H9 (cell line): Measurements from ENCODE around the gene ACBD6. TPM values are rescaled to one million over a fixed set of nuclear protein-coding genes. Genes with fewer than 3 reads are reported as not detected.

ENCODE experiments used
- DNase-seq: peaks from one replicate; pipeline ENCODE4 v3.0.0-alpha.2; 2017
- H2AFZ ChIP-seq: one replicate; pipeline ENCODE4 v1.6.1; 2013; ENCODE audit warnings: mild to moderate bottlenecking, low read length, control low read depth, moderate library complexity
- H2AK5ac ChIP-seq: 2 replicates; pipeline ENCODE4 v1.6.1; 2013; ENCODE audit warnings: low read length, control low read depth, mixed read lengths; ENCODE audit not compliant: insufficient read length
- H2BK120ac ChIP-seq: one replicate; pipeline ENCODE4 v1.6.1; 2013; ENCODE audit warnings: low read depth, mild to moderate bottlenecking, low read length, control low read depth, inconsistent platforms; ENCODE audit not compliant: poor library complexity, severe bottlenecking
- H2BK12ac ChIP-seq: 2 replicates; pipeline ENCODE4 v1.6.1; 2013; ENCODE audit warnings: low read length, control low read depth, mixed read lengths, low read depth; ENCODE audit not compliant: insufficient read length
- H2BK15ac ChIP-seq: 2 replicates; pipeline ENCODE4 v1.6.1; 2013; ENCODE audit warnings: low read depth, low read length, control low read depth
- H2BK20ac ChIP-seq: one replicate; pipeline ENCODE4 v1.6.1; 2013; ENCODE audit warnings: low read depth, mild to moderate bottlenecking, low read length, control low read depth, inconsistent platforms; ENCODE audit not compliant: poor library complexity, severe bottlenecking
- H2BK5ac ChIP-seq: 2 replicates; pipeline ENCODE4 v1.6.1; 2013; ENCODE audit warnings: low read length, control low read depth, mixed read lengths; ENCODE audit not compliant: insufficient read length
- H3K14ac ChIP-seq: 2 replicates; pipeline ENCODE4 v1.6.1; 2013; ENCODE audit warnings: low read length, control low read depth; ENCODE audit not compliant: insufficient read depth
- H3K18ac ChIP-seq: 2 replicates; pipeline ENCODE4 v1.6.1; 2013; ENCODE audit warnings: low read depth, mild to moderate bottlenecking, mixed read lengths, low read length, control low read depth; ENCODE audit not compliant: insufficient read length
- H3K23ac ChIP-seq: 2 replicates; pipeline ENCODE4 v1.6.1; 2013; ENCODE audit warnings: low read length, control low read depth, mixed read lengths, low read depth; ENCODE audit not compliant: insufficient read length
- H3K23me2 ChIP-seq: 2 replicates; pipeline ENCODE4 v1.6.1; 2013; ENCODE audit warnings: low read depth, mild to moderate bottlenecking, mixed read lengths, low read length, control low read depth; ENCODE audit not compliant: insufficient read length, poor library complexity, severe bottlenecking
- H3K27ac ChIP-seq: 2 replicates; pipeline ENCODE4 v1.5.1; 2013; ENCODE audit warnings: low read length, control low read depth, mixed read lengths, low read depth; ENCODE audit not compliant: insufficient read length
- H3K27me3 ChIP-seq: 2 replicates; pipeline ENCODE4 v1.6.1; 2013; ENCODE audit warnings: low read length, control low read depth, inconsistent platforms; ENCODE audit not compliant: insufficient read depth
- H3K4ac ChIP-seq: 2 replicates; pipeline ENCODE4 v1.6.1; 2013; ENCODE audit warnings: low read depth, mild to moderate bottlenecking, control low read depth, inconsistent platforms, low read length, moderate library complexity
- H3K4me1 ChIP-seq: 2 replicates; pipeline ENCODE4 v1.6.1; 2013; ENCODE audit warnings: low read length, control low read depth, inconsistent platforms; ENCODE audit not compliant: insufficient read depth
- H3K4me2 ChIP-seq: 2 replicates; pipeline ENCODE4 v1.6.1; 2013; ENCODE audit warnings: low read length, control low read depth, mixed read lengths; ENCODE audit not compliant: insufficient read length, insufficient read depth
- H3K56ac ChIP-seq: 2 replicates; pipeline ENCODE4 v1.6.1; 2013; ENCODE audit warnings: low read depth, mild to moderate bottlenecking, mixed read lengths, low read length, control low read depth; ENCODE audit not compliant: insufficient read length
- H3K79me1 ChIP-seq: 2 replicates; pipeline ENCODE4 v1.6.1; 2013; ENCODE audit warnings: low read depth, mild to moderate bottlenecking, moderate library complexity, low read length, control low read depth, inconsistent platforms; ENCODE audit not compliant: insufficient read depth, poor library complexity, severe bottlenecking
- H3K79me2 ChIP-seq: 2 replicates; pipeline ENCODE4 v1.6.1; 2013; ENCODE audit warnings: low read length, control low read depth, inconsistent platforms; ENCODE audit not compliant: insufficient read depth
- H3K9ac ChIP-seq: 2 replicates; pipeline ENCODE4 v1.6.1; 2013; ENCODE audit warnings: low read length, control low read depth, mixed read lengths; ENCODE audit not compliant: insufficient read length; ENCODE audit errors: extremely low read depth
- H3K9me3 ChIP-seq: one replicate; pipeline ENCODE4 v1.6.1; 2013; ENCODE audit warnings: low read depth, low read length, inconsistent platforms; ENCODE audit not compliant: control insufficient read depth
- H3T11ph ChIP-seq: one replicate; pipeline ENCODE4 v1.6.1; 2013; ENCODE audit warnings: mild to moderate bottlenecking, low read length, control low read depth, inconsistent platforms
- H4K20me1 ChIP-seq: one replicate; pipeline ENCODE4 v1.6.1; 2013; ENCODE audit not compliant: control insufficient read depth, insufficient read length, insufficient read depth
- H4K5ac ChIP-seq: 2 replicates; pipeline ENCODE4 v1.6.1; 2013; ENCODE audit warnings: low read depth, mild to moderate bottlenecking, mixed read lengths, low read length, control low read depth; ENCODE audit not compliant: insufficient read length
- H4K8ac ChIP-seq: replicated peaks from 2 replicates; pipeline ENCODE4 v1.6.1; 2013; ENCODE audit warnings: low read length, control low read depth, mixed read lengths, low read depth; ENCODE audit not compliant: insufficient read length
- H4K91ac ChIP-seq: 2 replicates; pipeline ENCODE4 v1.6.1; 2013; ENCODE audit warnings: low read depth, mild to moderate bottlenecking, moderate library complexity, mixed read lengths, low read length, control low read depth; ENCODE audit not compliant: insufficient read length
- H3K27ac Mint-ChIP-seq, 3 experiments: 2 replicates in 2 of 3; 3 replicates in 1 of 3; pipeline ENCODE4 v1.8.0; 2020 to 2021; ENCODE audit warnings: mixed read lengths in 3 of 3, mild to moderate bottlenecking in 1 of 3, moderate library complexity in 1 of 3
- H3K27me3 Mint-ChIP-seq: 2 replicates; pipeline ENCODE4 v1.8.0; 2021; ENCODE audit warnings: low read depth, mild to moderate bottlenecking, moderate library complexity, mixed read lengths
- H3K36me3 Mint-ChIP-seq, 3 experiments: 2 replicates in 2 of 3; 3 replicates in 1 of 3; pipeline ENCODE4 v1.8.0; 2020 to 2021; ENCODE audit warnings: low read depth in 3 of 3, mixed read lengths in 3 of 3; ENCODE audit not compliant: insufficient read depth in 1 of 3
- H3K4me1 Mint-ChIP-seq, 2 experiments: 2 replicates each; pipeline ENCODE4 v1.8.0; 2020; ENCODE audit warnings: mixed read lengths in 2 of 2
- H3K4me3 Mint-ChIP-seq, 2 experiments: 2 replicates in 1 of 2; 3 replicates in 1 of 2; pipeline ENCODE4 v1.8.0; 2020 to 2021; ENCODE audit warnings: mild to moderate bottlenecking in 2 of 2, mixed read lengths in 2 of 2, moderate library complexity in 1 of 2
- H3K9me3 Mint-ChIP-seq, 2 experiments: 2 replicates in 1 of 2; 3 replicates in 1 of 2; pipeline ENCODE4 v1.8.0; 2020; ENCODE audit warnings: mild to moderate bottlenecking in 2 of 2, mixed read lengths in 2 of 2, moderate library complexity in 1 of 2
- CTCF ChIP-seq: fragments of 200-600 bp; sonication (generic); conservative IDR thresholded peaks from 3 replicates; pipeline ENCODE4 v1.8.0; 2021; ENCODE audit warnings: antibody characterized with exemption, mild to moderate bottlenecking
- WGBS: extraction: QIAGEN DNeasy Blood & Tissue Kit; methylation state at CpG from one replicate; pipeline ENCODE4 v1.1.7; 2013; ENCODE audit warnings: missing lambda C conversion rate, low lambda C conversion rate, mixed read lengths; ENCODE audit not compliant: insufficient read length; ENCODE audit errors: extremely low coverage; 5-methylcytosine and 5-hydroxymethylcytosine counted together
- total RNA-seq: library from RNA; stranded (reverse); gene quantifications from 2 replicates; pipeline ENCODE4 v1.2.1, GENCODE V29; 2021

ACBD6 gene
- total RNA-seq, 1 experiment from 2014 or later, result 51.4 TPM

GRCh38 chr1:180507795-180508724, 5.7 kb upstream of the ACBD6 start:
- no peak overlapping the region for H3K27ac ChIP-seq
- WGBS, result no CpG with 5 or more reads among the region's 15 CpGs
- H3K56ac ChIP-seq, result no peak overlapping the region
- no peaks in the 10 kb centered on the region for H4K20me1 ChIP-seq
- peaks cover 10% of the 10 kb centered on the region for H3K9me3 ChIP-seq
- no peak overlapping the region for H4K91ac ChIP-seq
- no peak overlapping the region for H4K8ac ChIP-seq
- H3K23ac ChIP-seq, result no peak overlapping the region
- H3K18ac ChIP-seq, result no peak overlapping the region
- no peak overlapping the region for H4K5ac ChIP-seq
- H3K27me3 ChIP-seq, result no peaks in the 10 kb centered on the region
- no peak overlapping the region for H2AFZ ChIP-seq
- no peak overlapping the region for H2AK5ac ChIP-seq
- no peak overlapping the region for H3K14ac ChIP-seq
- no peak for TF ChIP-seq CTCF
- no peaks in the 10 kb centered on the region for H3K23me2 ChIP-seq
- H3K9me3 Mint-ChIP-seq, result peaks cover 24% of the 10 kb centered on the region in 2 experiments
- no peak overlapping the region for H2BK20ac ChIP-seq
- H3K4me3 Mint-ChIP-seq, result no peak overlapping the region
- no peaks in the 10 kb centered on the region for H3K79me2 ChIP-seq
- H3K4me1 ChIP-seq, result no peaks in the 10 kb centered on the region
- no peak overlapping the region for H2BK15ac ChIP-seq
- no peak overlapping the region for H3K27ac Mint-ChIP-seq
- no peak overlapping the region for H2BK5ac ChIP-seq
- H3K4me2 ChIP-seq, result no peak overlapping the region
- H3K36me3 Mint-ChIP-seq, result peaks cover 1 to 34% (median 12%) of the 10 kb centered on the region in 3 experiments; a peak in 5 of 7 replicates
- peaks cover 10% of the 10 kb centered on the region for H3K27me3 Mint-ChIP-seq
- peaks cover 13 to 15% of the 10 kb centered on the region in 2 experiments for H3K4me1 Mint-ChIP-seq
- no peaks in the 10 kb centered on the region for H3K79me1 ChIP-seq
- no peak overlapping the region for H3K4ac ChIP-seq
- no peak for DNase-seq
- H3K9ac ChIP-seq, result no peak overlapping the region
- no peak overlapping the region for H2BK12ac ChIP-seq
- no peak overlapping the region for H3T11ph ChIP-seq
- H2BK120ac ChIP-seq, result no peak overlapping the region
